GM12878 (cell line): ENCODE data around the gene FAM222B. TPM values are rescaled to one million over a fixed set of nuclear protein-coding genes. Genes with fewer than 3 reads are reported as not detected.

Source experiments
- ATAC-seq: fragments of 200-7000 bp; cut with Tn5 transposase; 3 replicates; pipeline ENCODE4 v1.9.1; 2020; ENCODE audit warnings: mild to moderate bottlenecking, moderate library complexity
- BruUV-seq: library from RNA; stranded (reverse); fragments of 400-500 nt; replicated peaks from 2 replicates; lab custom pipeline; 2021; lab: Mats Ljungman, UMichigan
- CTCF ChIA-PET: fragments of 300-600 bp; sonication (Branson Sonifier 250); formaldehyde crosslinking; extraction: SDS; loops from one replicate; lab custom pipeline; 2021; ENCODE audit warnings: inconsistent platforms; lab: Yijun Ruan, JAX
- POLR2A ChIA-PET: fragments of 350-600 bp; formaldehyde crosslinking; extraction: SDS; loops from one replicate; lab custom pipeline; 2021; ENCODE audit warnings: inconsistent platforms; lab: Charles Lee
- RAD21 ChIA-PET: fragments of 300-600 bp; sonication (Branson Sonifier 250); formaldehyde crosslinking; loops from one replicate; lab custom pipeline; 2023; ENCODE audit warnings: antibody characterized with exemption; ENCODE audit not compliant: unreplicated experiment; lab: Charles Lee
- SMC1A ChIA-PET: fragments of 300-600 bp; sonication (Branson Sonifier 250); formaldehyde crosslinking; loops from one replicate; lab custom pipeline; 2023; ENCODE audit not compliant: unreplicated experiment, uncharacterized antibody; lab: Charles Lee
- DNase-seq: peaks from one replicate; pipeline ENCODE4 v3.0.0-alpha.2; 2011; ENCODE audit warnings: low read depth, low spot score
- FAIRE-seq: peaks from 3 replicates; lab custom pipeline; 2011; peaks lifted over from hg19 to GRCh38; lab: Jason Lieb, UNC
- H2AFZ ChIP-seq: 2 replicates; pipeline ENCODE4 v1.6.0; 2011; ENCODE audit warnings: low read depth, low read length, control low read depth; ENCODE audit not compliant: control insufficient read depth
- H3K27ac ChIP-seq: 2 replicates; pipeline ENCODE4 v1.5.1; 2011; ENCODE audit warnings: control low read depth; ENCODE audit not compliant: control insufficient read depth, insufficient read depth
- H3K27me3 ChIP-seq, 2 experiments: replicated peaks in 1 of 2; 2 replicates each; pipeline versions ENCODE4 v1.6.0 to v1.6.1; 2011; ENCODE audit warnings: low read length in 1 of 2; ENCODE audit not compliant: control insufficient read depth in 2 of 2, insufficient read depth in 2 of 2
- H3K36me3 ChIP-seq, 2 experiments: 2 replicates each; pipeline ENCODE4 v1.5.1; 2011; ENCODE audit warnings: low read length in 1 of 2; ENCODE audit not compliant: control insufficient read depth in 2 of 2, insufficient read depth in 2 of 2
- H3K4me1 ChIP-seq: 2 replicates; pipeline ENCODE4 v1.6.1; 2011; ENCODE audit warnings: mild to moderate bottlenecking, low read length, moderate library complexity, mixed read lengths; ENCODE audit not compliant: control insufficient read depth, insufficient read depth
- H3K4me2 ChIP-seq: 2 replicates; pipeline ENCODE4 v1.6.0; 2011; ENCODE audit warnings: control low read depth; ENCODE audit not compliant: control insufficient read depth, insufficient read depth
- H3K4me3 ChIP-seq: fragments of 200-600 bp; sonication (generic); 2 replicates; pipeline ENCODE4 v1.5.1; 2016
- H3K79me2 ChIP-seq: 2 replicates; pipeline ENCODE4 v1.6.0; 2011; ENCODE audit warnings: low read length; ENCODE audit not compliant: control insufficient read depth, insufficient read depth
- H3K9ac ChIP-seq: 2 replicates; pipeline ENCODE4 v1.8.0; 2011; ENCODE audit warnings: low read length, control low read depth, mixed read lengths; ENCODE audit not compliant: control insufficient read depth, insufficient read depth
- H3K9me3 ChIP-seq: replicated peaks from 3 replicates; pipeline ENCODE4 v1.5.1; 2011; ENCODE audit warnings: mild to moderate bottlenecking, low read length; ENCODE audit not compliant: control insufficient read depth, insufficient read depth
- H4K20me1 ChIP-seq: 2 replicates; pipeline ENCODE4 v1.6.0; 2011; ENCODE audit not compliant: control insufficient read depth, insufficient read depth
- BCL11A ChIP-seq: IDR thresholded peaks from 2 replicates; pipeline ENCODE4 v1.6.1; 2011; ENCODE audit warnings: low read depth, low read length
- BHLHE40 ChIP-seq, 2 experiments: fragments of 450-650 bp in 1 of 2; IDR thresholded peaks; 2 replicates each; pipeline ENCODE4 v1.6.1; 2011 to 2017; ENCODE audit warnings: low read depth in 2 of 2, borderline replicate concordance in 1 of 2, improper control_type of control experiment in 1 of 2, low read length in 1 of 2, mild to moderate bottlenecking in 1 of 2
- EGR1 ChIP-seq, 2 experiments: IDR thresholded peaks; 1 replicate in 1 of 2; 2 replicates in 1 of 2; pipeline ENCODE4 v1.6.1; 2011 to 2012; ENCODE audit warnings: low read depth in 2 of 2, low read length in 2 of 2, borderline replicate concordance in 1 of 2, mild to moderate bottlenecking in 1 of 2, moderate library complexity in 1 of 2
- HDAC2 ChIP-seq: fragments of 200-600 bp; sonication (generic); IDR thresholded peaks from 2 replicates; pipeline ENCODE4 v1.6.1; 2017
- HDGF ChIP-seq: fragments of 450-650 bp; IDR thresholded peaks from 2 replicates; pipeline ENCODE4 v1.6.1; 2016; ENCODE audit warnings: antibody characterized with exemption
- JUND ChIP-seq: IDR thresholded peaks from 2 replicates; pipeline ENCODE4 v1.6.1; 2012; ENCODE audit warnings: low read depth, mild to moderate bottlenecking, low read length, improper control_type of control experiment, moderate library complexity
- MLLT1 ChIP-seq: fragments of 450-650 bp; IDR thresholded peaks from 2 replicates; pipeline ENCODE4 v1.6.1; 2016; ENCODE audit warnings: mild to moderate bottlenecking
- MTA3 ChIP-seq: IDR thresholded peaks from 2 replicates; pipeline ENCODE4 v1.6.1; 2012; ENCODE audit warnings: low read length, inconsistent platforms, borderline replicate concordance
- MYB ChIP-seq: fragments of 150-350 bp; IDR thresholded peaks from 2 replicates; pipeline ENCODE4 v1.6.1; 2014; ENCODE audit warnings: mild to moderate bottlenecking, low read depth, low read length, borderline replicate concordance
- NR2C1 ChIP-seq: fragments of 450-650 bp; IDR thresholded peaks from 2 replicates; pipeline ENCODE4 v1.6.1; 2017; ENCODE audit warnings: antibody characterized with exemption, mild to moderate bottlenecking, moderate library complexity
- RELA ChIP-seq: fragments of 450-650 bp; IDR thresholded peaks from 2 replicates; pipeline ENCODE4 v1.8.0; 2014; ENCODE audit warnings: borderline replicate concordance; ENCODE audit not compliant: partially characterized antibody
- SIX5 ChIP-seq: IDR thresholded peaks from 2 replicates; pipeline ENCODE4 v1.6.1; 2011; ENCODE audit warnings: mild to moderate bottlenecking, low read depth, low read length, moderate library complexity; ENCODE audit not compliant: severe bottlenecking
- SMARCA5 ChIP-seq: fragments of 450-650 bp; IDR thresholded peaks from 2 replicates; pipeline ENCODE4 v1.6.1; 2017; ENCODE audit warnings: mild to moderate bottlenecking
- ZBED1 ChIP-seq: IDR thresholded peaks from 2 replicates; pipeline ENCODE4 v1.6.1; 2016; ENCODE audit warnings: borderline replicate concordance
- ZNF217 ChIP-seq: fragments of 450-650 bp; IDR thresholded peaks from 2 replicates; pipeline ENCODE4 v1.6.1; 2017; ENCODE audit warnings: antibody characterized with exemption, mild to moderate bottlenecking
- WGBS: methylation state at CpG from one replicate; pipeline ENCODE4 v1.1.6; 2016; ENCODE audit warnings: low lambda C conversion rate; ENCODE audit not compliant: insufficient replicate concordance, insufficient coverage; ENCODE audit errors: missing lambda C conversion rate; 5-methylcytosine and 5-hydroxymethylcytosine counted together
- in situ Hi-C: fragments of 300-500 bp; cut with MboI; formaldehyde crosslinking; loops from 9 replicates; pipeline ENCODE4 v1.14.3; 2018; ENCODE audit warnings: mixed read lengths
- intact Hi-C: fragments of 100-400 bp; cut with micrococcal nuclease; formaldehyde crosslinking; loops from one replicate; pipeline ENCODE4 v1.14.2; 2022; ENCODE audit not compliant: unreplicated experiment
- polyA plus RNA-seq, 11 experiments: library from polyadenylated mRNA; depleted of rRNA in 4 of 11; unstranded in 6 of 11; stranded (reverse) in 5 of 11; fragments of >200 nt; fragmentation: Nextera tagmentation in 4 of 11; fragmentation: Illumina TruSeq in 1 of 11; extraction: Ambion mirVana in 4 of 11; extraction: Trizol in 1 of 11; gene quantifications; 1 replicate in 1 of 11; 2 replicates in 10 of 11; pipeline versions ENCODE4 v1.2.1 to v1.2.3, GENCODE V29; 2011 to 2016; ENCODE audit warnings: inconsistent platforms in 2 of 11, missing spikeins in 2 of 11, low read depth in 1 of 11
- total RNA-seq, 4 experiments: library from RNA; depleted of rRNA in 3 of 4; stranded (reverse); fragments of >200 nt in 3 of 4; fragmentation: Illumina TruSeq in 1 of 4; extraction: Trizol in 1 of 4; gene quantifications; 2 replicates each; pipeline versions ENCODE4 v1.2.1 to v1.2.3, GENCODE V29; 2013 to 2021
- TF ChIP-seq, protein P1 (sequence below): fragments of 450-650 bp; conservative IDR thresholded peaks from 2 replicates; pipeline ENCODE4 v1.6.1; 2017; ENCODE audit warnings: mild to moderate bottlenecking, moderate library complexity
- TF ChIP-seq, protein P2 (sequence below): IDR thresholded peaks from 2 replicates; pipeline ENCODE4 v1.6.1; 2011; ENCODE audit warnings: borderline replicate concordance, low read depth, mild to moderate bottlenecking, moderate library complexity, mixed read lengths, low read length; ENCODE audit not compliant: insufficient read depth; ENCODE audit errors: extremely low read length
- TF ChIP-seq, protein P3 (sequence below): IDR thresholded peaks from 2 replicates; pipeline ENCODE4 v1.6.1; 2011; ENCODE audit warnings: mild to moderate bottlenecking, low read depth, low read length, moderate library complexity; ENCODE audit not compliant: insufficient replicate concordance

Gene FAM222B
- total and polyA plus RNA-seq, 10 of the 15 experiments (the other 5 are each of a cell fraction or from before 2014, with no cell fraction given): 2.8 to 18.3 (median 6.4) TPM

DNA sequence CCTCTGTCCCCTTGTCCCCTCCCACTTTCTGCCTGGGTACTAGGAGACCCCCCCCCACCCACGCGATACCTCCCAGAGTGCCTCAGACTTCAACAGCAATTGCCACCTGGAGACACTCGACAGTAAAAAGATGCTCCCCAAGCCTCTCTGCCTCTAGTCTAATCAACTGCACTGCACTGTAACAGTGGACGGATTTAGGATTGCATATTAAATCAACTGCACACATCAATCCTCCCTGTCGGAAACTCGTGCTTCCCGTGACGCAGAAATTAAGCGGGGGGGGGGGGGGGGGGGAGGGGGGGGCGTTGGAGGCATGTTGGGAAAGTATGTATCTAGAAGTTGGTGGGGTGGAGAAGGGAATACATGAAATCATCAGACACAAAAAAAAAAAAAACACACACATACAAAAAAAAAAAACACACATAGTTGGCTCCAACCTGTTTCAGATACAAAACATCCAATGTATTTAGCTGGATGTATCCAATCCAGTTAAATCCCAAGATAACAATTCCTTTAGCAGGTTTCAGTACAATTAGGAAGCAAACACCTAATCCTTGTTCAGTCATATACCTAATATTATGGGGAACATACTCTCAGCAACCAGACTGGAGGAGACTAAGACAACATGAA, 29.7 kb downstream of the FAM222B start:
- ChIA-PET CTCF (interaction anchor here (1.1 kb wide), 1 partner anchor 141 kb away, joined by 3 read pairs; no protein-coding TSS in a partner anchor), POLR2A (interaction anchor here (0.6 to 1.5 kb wide), 5 partner anchors 29 to 444 kb away, joined by 3 to 7 read pairs (median 4); partner anchors contain the start of gene FAM222B), SMC1A (interaction anchor here (0.6 to 1.2 kb wide), 2 partner anchors 14 to 89 kb away, joined by 3 to 5 read pairs; no protein-coding TSS in a partner anchor), RAD21 (interaction anchor here (0.6 kb wide), 1 partner anchor 181 kb away, joined by 3 read pairs; no protein-coding TSS in a partner anchor)
- peak; percentile 66 for ATAC-seq
- BruUV-seq: no TSS peak
- peak overlapping the region; percentile 67 for H3K9ac ChIP-seq
- H3K4me3 ChIP-seq: peak overlapping the region; percentile 75
- in situ Hi-C loops: no loop called here
- H3K4me2 ChIP-seq: peak overlapping the region; percentile 84
- H3K9me3 ChIP-seq: no peaks in the 10 kb centered on the region
- no peaks in the 10 kb centered on the region for H4K20me1 ChIP-seq
- H3K79me2 ChIP-seq: peaks cover 17% of the 10 kb centered on the region
- 0 out of 4 replicates have a peak, but pooled peaks of 1 of the 2 experiments have one; percentile 11 for TF ChIP-seq BHLHE40 (IDR thresholded peaks at IDR 0.05; ENCODE audit: borderline replicate concordance in 1 of 2, low read depth in 2 of 2, low read length in 1 of 2)
- peak in 1 of 2 experiments; percentile 89; a peak in 2 of 3 replicates for TF ChIP-seq EGR1 (IDR thresholded peaks at IDR 0.05; ENCODE audit: borderline replicate concordance in 1 of 2, low read depth in 2 of 2, low read length in 2 of 2)
- TF ChIP-seq RELA: no peak
- no peak for TF ChIP-seq JUND
- TF ChIP-seq SMARCA5: no peak
- TF ChIP-seq MYB: no peak
- TF ChIP-seq, protein P1, sequence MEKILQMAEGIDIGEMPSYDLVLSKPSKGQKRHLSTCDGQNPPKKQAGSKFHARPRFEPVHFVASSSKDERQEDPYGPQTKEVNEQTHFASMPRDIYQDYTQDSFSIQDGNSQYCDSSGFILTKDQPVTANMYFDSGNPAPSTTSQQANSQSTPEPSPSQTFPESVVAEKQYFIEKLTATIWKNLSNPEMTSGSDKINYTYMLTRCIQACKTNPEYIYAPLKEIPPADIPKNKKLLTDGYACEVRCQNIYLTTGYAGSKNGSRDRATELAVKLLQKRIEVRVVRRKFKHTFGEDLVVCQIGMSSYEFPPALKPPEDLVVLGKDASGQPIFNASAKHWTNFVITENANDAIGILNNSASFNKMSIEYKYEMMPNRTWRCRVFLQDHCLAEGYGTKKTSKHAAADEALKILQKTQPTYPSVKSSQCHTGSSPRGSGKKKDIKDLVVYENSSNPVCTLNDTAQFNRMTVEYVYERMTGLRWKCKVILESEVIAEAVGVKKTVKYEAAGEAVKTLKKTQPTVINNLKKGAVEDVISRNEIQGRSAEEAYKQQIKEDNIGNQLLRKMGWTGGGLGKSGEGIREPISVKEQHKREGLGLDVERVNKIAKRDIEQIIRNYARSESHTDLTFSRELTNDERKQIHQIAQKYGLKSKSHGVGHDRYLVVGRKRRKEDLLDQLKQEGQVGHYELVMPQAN: no peak
- 0 out of 2 replicates have a peak, but pooled peaks have one; percentile 5 for TF ChIP-seq MLLT1
- no peak for TF ChIP-seq SIX5
- no peak for TF ChIP-seq ZNF217
- no peak for TF ChIP-seq BCL11A
- TF ChIP-seq, protein P2, sequence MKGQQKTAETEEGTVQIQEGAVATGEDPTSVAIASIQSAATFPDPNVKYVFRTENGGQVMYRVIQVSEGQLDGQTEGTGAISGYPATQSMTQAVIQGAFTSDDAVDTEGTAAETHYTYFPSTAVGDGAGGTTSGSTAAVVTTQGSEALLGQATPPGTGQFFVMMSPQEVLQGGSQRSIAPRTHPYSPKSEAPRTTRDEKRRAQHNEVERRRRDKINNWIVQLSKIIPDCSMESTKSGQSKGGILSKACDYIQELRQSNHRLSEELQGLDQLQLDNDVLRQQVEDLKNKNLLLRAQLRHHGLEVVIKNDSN: no peak
- no peak for TF ChIP-seq HDAC2
- TF ChIP-seq MTA3: no peak
- TF ChIP-seq, protein P3, sequence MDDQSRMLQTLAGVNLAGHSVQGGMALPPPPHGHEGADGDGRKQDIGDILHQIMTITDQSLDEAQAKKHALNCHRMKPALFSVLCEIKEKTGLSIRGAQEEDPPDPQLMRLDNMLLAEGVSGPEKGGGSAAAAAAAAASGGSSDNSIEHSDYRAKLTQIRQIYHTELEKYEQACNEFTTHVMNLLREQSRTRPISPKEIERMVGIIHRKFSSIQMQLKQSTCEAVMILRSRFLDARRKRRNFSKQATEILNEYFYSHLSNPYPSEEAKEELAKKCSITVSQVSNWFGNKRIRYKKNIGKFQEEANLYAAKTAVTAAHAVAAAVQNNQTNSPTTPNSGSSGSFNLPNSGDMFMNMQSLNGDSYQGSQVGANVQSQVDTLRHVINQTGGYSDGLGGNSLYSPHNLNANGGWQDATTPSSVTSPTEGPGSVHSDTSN: peak; percentile 64
- TF ChIP-seq HDGF: no peak
- no peak for TF ChIP-seq NR2C1
- TF ChIP-seq ZBED1: no peak
- peak; percentile 31 for FAIRE-seq
- H3K36me3 ChIP-seq: no peaks in the 10 kb centered on the region
- DNase-seq: no peak
- H3K4me1 ChIP-seq: peaks cover 18% of the 10 kb centered on the region
- peak overlapping the region; percentile 74 for H3K27ac ChIP-seq
- whole genome bisulfite sequencing: 0% methylated on average over 4 of the region's 10 CpGs
- H3K27me3 ChIP-seq: no peaks in the 10 kb centered on the region
- H2AFZ ChIP-seq: peak overlapping the region; percentile 92
- intact Hi-C loops: no loop called here
